Peyer's patch (tissue), 4 donors: ENCODE measurements around the gene SPIRE2.

Experiments
- POLR2A ChIP-seq, 2 donors: fragments of 450-650 bp; IDR thresholded peaks; one replicate each; pipeline ENCODE4 v1.5.1; 2017; ENCODE audit warnings: antibody characterized with exemption in 2 of 2, mild to moderate bottlenecking in 2 of 2, moderate library complexity in 2 of 2
- TF ChIP-seq, protein P1 (sequence below), 6 experiments: fragments of 450-650 bp in 4 of 6; fragments of 200-600 bp in 2 of 6; sonication (generic) in 1 of 6; IDR thresholded peaks; one replicate each; pipeline ENCODE4 v1.5.1; 2017 to 2019; ENCODE audit warnings: antibody characterized with exemption in 6 of 6, mild to moderate bottlenecking in 3 of 6, moderate library complexity in 1 of 6

DNA sequence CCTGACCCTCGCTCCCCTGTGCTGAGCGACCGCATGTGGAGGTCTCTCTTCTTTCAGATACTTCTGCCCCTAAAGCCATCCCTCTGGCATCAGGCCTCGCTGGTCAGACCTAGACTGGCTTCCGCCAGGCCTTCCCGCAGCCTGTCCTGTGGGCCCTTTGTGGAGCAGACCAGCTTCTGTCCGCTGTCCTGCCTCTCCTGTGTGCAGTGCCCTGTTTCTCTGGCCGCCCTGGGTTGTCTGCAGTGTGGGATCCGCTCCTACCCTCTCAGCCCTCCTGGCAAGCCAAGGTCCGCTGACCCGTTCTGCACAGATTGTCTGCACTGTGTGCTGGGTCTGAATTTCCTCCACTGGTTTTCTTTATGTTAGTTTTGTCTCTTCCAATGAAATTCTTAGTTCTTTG is 68.9 kb downstream of the SPIRE2 start:
- TF ChIP-seq, protein P1, sequence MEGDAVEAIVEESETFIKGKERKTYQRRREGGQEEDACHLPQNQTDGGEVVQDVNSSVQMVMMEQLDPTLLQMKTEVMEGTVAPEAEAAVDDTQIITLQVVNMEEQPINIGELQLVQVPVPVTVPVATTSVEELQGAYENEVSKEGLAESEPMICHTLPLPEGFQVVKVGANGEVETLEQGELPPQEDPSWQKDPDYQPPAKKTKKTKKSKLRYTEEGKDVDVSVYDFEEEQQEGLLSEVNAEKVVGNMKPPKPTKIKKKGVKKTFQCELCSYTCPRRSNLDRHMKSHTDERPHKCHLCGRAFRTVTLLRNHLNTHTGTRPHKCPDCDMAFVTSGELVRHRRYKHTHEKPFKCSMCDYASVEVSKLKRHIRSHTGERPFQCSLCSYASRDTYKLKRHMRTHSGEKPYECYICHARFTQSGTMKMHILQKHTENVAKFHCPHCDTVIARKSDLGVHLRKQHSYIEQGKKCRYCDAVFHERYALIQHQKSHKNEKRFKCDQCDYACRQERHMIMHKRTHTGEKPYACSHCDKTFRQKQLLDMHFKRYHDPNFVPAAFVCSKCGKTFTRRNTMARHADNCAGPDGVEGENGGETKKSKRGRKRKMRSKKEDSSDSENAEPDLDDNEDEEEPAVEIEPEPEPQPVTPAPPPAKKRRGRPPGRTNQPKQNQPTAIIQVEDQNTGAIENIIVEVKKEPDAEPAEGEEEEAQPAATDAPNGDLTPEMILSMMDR (IDR thresholded peaks at IDR 0.05): no peak
- TF ChIP-seq POLR2A (IDR thresholded peaks at IDR 0.05): no peak
